Measurements from ENCODE around the gene GABBR2.

DNA sequence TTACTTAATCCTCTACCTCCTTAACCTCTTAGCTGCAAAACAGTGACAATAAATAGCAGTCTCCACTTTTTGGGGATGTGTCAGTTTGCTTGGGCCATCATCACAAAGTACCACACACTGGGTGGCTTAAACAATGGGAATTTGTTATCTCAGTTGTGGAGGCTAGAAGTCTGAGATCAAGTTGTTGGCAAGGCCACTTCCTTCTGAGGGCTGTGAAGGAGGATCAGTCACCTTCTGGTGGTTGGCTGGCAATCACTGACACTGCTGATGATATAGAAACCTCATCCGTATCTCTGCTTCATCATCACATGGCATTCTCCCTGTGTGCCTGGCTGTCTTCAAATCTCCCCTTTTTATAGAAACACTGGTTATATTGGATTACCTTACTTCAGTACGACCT is 266.2 kb downstream of the GABBR2 start:
- TF ChIP-seq, protein P1, sequence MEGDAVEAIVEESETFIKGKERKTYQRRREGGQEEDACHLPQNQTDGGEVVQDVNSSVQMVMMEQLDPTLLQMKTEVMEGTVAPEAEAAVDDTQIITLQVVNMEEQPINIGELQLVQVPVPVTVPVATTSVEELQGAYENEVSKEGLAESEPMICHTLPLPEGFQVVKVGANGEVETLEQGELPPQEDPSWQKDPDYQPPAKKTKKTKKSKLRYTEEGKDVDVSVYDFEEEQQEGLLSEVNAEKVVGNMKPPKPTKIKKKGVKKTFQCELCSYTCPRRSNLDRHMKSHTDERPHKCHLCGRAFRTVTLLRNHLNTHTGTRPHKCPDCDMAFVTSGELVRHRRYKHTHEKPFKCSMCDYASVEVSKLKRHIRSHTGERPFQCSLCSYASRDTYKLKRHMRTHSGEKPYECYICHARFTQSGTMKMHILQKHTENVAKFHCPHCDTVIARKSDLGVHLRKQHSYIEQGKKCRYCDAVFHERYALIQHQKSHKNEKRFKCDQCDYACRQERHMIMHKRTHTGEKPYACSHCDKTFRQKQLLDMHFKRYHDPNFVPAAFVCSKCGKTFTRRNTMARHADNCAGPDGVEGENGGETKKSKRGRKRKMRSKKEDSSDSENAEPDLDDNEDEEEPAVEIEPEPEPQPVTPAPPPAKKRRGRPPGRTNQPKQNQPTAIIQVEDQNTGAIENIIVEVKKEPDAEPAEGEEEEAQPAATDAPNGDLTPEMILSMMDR (IDR thresholded peaks at IDR 0.05; ENCODE audit: low read length) = no peak
- no peak for TF ChIP-seq EZH2 (optimal IDR thresholded peaks at IDR 0.05; ENCODE audit: low read depth, low read length)

Measured in MM.1S (cell line).